Measurements from ENCODE around the gene SYN1.

The SYN1 gene

GRCh38 chrX:47590984-47591383 lies 28.7 kb downstream of the SYN1 start:
- Histone ChIP-seq H3K27me3 (ENCODE audit: low read depth, low read length) (no peaks in the 10 kb centered on the region), H3K9me3 (ENCODE audit: control insufficient read depth in 1 of 2, low read length in 2 of 2) (no peaks in the 10 kb centered on the region), H3K36me3 (ENCODE audit: control insufficient read depth in 1 of 2, insufficient read depth in 2 of 2, low read length in 2 of 2) (peaks cover 0 to 6% of the 10 kb centered on the region in 2 donors), H3K27ac (ENCODE audit: low read length) (no peak overlapping the region), H3K4me3 (ENCODE audit: low read depth in 1 of 2, low read length in 2 of 2) (no peak overlapping the region), H3K4me1 (ENCODE audit: control insufficient read depth in 1 of 2, insufficient read depth in 2 of 2, low read length in 2 of 2) (no peaks in the 10 kb centered on the region)

DNA sequence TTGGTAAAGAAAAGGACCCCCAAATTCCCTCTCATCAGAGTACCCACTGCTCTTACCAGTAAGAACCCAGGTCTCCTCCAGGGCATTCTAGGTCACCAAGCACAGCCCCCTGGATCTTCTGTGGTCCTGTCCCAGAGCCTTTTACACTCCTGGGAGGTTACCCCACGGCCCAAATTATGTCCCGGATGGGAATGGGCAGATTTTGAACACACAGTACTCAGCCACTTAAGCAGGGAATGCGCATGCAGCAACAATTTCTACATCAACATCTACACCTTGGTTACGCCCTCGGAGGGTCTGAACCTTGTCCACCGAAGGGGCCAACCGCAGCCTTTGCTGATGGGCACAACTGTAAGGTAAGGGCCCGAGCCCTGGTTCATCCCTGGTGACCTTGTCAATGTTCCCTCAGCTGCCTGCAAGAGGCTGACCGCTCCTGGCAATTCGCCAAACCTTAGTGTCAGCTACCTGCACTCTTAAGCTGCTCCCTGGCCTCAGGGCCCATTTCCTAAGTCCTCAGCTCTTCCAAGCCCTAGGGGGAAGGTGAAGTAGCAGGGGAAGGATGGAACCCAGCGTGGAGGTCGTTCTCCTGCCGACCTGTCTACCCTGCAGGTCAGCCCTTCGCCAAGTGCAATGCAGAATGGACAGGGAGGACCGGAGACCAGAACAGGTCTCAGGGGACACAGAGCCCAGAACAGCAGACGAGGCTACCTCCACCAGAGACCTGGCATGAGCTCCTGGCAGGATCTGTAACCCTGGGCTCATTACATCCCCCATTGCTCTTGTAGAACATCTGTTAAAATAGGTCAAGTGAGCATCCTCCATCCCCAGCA lies 31.5 kb downstream of the SYN1 start:
- peaks cover 0 to 3% of the 10 kb centered on the region in 2 donors for H3K4me1 ChIP-seq (ENCODE audit: control insufficient read depth in 1 of 2, insufficient read depth in 2 of 2, low read length in 2 of 2)
- H3K27ac ChIP-seq (ENCODE audit: low read length): no peak overlapping the region
- H3K27me3 ChIP-seq (ENCODE audit: low read depth, low read length): no peaks in the 10 kb centered on the region
- H3K4me3 ChIP-seq (ENCODE audit: low read depth in 1 of 2, low read length in 2 of 2): no peak overlapping the region
- peaks cover 0 to 12% of the 10 kb centered on the region in 2 donors for H3K36me3 ChIP-seq (ENCODE audit: control insufficient read depth in 1 of 2, insufficient read depth in 2 of 2, low read length in 2 of 2)
- H3K9me3 ChIP-seq (ENCODE audit: control insufficient read depth in 1 of 2, low read length in 2 of 2): no peaks in the 10 kb centered on the region

- Histone ChIP-seq H3K9me3 (ENCODE audit: control insufficient read depth in 1 of 2, low read length in 2 of 2) (no peaks in the 10 kb centered on the region), H3K4me1 (ENCODE audit: control insufficient read depth in 1 of 2, insufficient read depth in 2 of 2, low read length in 2 of 2) (peaks cover 0 to 3% of the 10 kb centered on the region in 2 donors), H3K27ac (ENCODE audit: low read length) (no peak overlapping the region), H3K36me3 (ENCODE audit: control insufficient read depth in 1 of 2, insufficient read depth in 2 of 2, low read length in 2 of 2) (peaks cover 0 to 12% of the 10 kb centered on the region in 2 donors), H3K4me3 (ENCODE audit: low read depth in 1 of 2, low read length in 2 of 2) (no peak overlapping the region), H3K27me3 (ENCODE audit: low read depth, low read length) (no peaks in the 10 kb centered on the region)
Measured at GRCh38 chrX:47587091-47587891, 32.4 kb downstream of the SYN1 start.

DNA sequence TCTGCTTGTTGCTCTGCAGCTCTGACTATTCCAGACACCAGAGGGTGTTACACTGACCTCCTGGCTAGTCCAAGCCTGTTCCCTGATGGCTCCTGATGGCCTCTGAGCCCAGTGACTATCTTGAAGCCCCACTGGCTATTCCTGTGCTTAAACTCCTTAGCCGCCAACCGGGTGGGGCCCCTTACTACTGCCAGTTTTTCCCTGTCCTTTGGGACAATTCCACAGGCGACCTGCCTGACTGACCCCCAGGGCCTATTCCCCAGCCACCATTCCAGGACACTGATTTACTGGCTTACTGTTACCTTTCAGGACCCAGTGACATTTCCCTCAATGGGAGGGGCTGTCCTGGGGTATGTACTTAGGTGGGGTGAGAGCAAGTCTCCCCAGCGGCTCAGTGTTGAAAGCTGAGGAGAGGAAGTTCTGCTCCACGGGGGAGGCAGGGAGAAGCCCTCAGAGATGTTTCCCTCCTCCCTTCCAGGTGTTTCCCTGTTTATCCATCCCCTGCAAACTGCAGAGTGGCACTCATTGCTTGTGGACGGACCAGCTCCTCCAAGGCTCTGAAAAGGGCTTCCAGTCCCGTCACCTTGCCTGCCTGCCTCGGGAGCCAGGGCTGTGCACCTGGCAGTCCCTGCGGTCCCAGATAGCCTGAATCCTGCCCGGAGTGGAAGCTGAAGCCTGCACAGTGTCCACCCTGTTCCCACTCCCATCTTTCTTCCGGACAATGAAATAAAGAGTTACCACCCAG lies 33.4 kb downstream of the SYN1 start:
- Histone ChIP-seq H3K27me3 (ENCODE audit: low read depth, low read length) (no peaks in the 10 kb centered on the region), H3K27ac (ENCODE audit: low read length) (no peak overlapping the region), H3K9me3 (ENCODE audit: control insufficient read depth in 1 of 2, low read length in 2 of 2) (no peaks in the 10 kb centered on the region), H3K4me1 (ENCODE audit: control insufficient read depth in 1 of 2, insufficient read depth in 2 of 2, low read length in 2 of 2) (peaks cover 5 to 6% of the 10 kb centered on the region in 2 donors), H3K4me3 (ENCODE audit: low read depth in 1 of 2, low read length in 2 of 2) (no peak overlapping the region), H3K36me3 (ENCODE audit: control insufficient read depth in 1 of 2, insufficient read depth in 2 of 2, low read length in 2 of 2) (peaks cover 0 to 12% of the 10 kb centered on the region in 2 donors)

DNA sequence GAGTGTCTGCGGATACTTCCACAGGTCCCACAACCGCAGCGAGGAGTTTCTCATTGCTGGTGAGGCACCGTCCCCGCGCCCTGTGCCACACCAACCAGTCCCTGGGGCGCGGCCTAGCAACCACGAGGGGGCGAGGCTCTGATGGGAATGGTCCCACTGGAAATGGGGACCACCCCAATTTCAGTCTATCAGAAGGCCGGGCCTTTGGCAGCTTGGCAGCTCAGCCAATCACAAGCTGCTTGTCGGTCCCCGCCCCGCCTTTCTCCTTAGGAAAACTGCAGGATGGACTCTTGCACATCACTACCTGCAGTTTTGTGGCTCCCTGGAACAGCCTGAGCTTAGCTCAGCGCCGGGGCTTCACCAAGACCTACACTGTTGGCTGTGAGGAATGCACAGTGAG lies 34.4 kb downstream of the SYN1 start:
- Histone ChIP-seq H3K27me3 (ENCODE audit: low read depth, low read length) (no peaks in the 10 kb centered on the region), H3K27ac (ENCODE audit: low read length) (no peak overlapping the region), H3K9me3 (ENCODE audit: control insufficient read depth in 1 of 2, low read length in 2 of 2) (no peaks in the 10 kb centered on the region), H3K36me3 (ENCODE audit: control insufficient read depth in 1 of 2, insufficient read depth in 2 of 2, low read length in 2 of 2) (peaks cover 0 to 12% of the 10 kb centered on the region in 2 donors), H3K4me3 (ENCODE audit: low read depth in 1 of 2, low read length in 2 of 2) (no peak overlapping the region), H3K4me1 (ENCODE audit: control insufficient read depth in 1 of 2, insufficient read depth in 2 of 2, low read length in 2 of 2) (peaks cover 5 to 6% of the 10 kb centered on the region in 2 donors)

DNA sequence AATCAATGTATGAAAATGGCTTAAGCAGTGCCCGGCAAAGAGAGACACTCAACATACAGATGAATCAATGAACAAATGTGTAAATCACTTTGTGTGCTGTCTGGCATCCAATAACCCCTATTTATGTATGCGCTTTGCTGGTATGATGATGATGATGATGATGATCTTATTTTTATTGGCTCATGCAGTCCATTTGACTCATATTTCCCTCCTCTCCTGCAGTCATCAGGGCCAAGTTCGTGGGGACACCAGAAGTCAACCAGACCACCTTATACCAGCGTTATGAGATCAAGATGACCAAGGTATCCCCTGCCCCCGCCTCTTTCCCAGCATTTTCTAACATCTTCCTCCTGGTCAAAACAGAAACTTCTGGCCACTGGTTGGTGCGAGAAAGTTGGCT lies 34.9 kb downstream of the SYN1 start:
- no peak overlapping the region for H3K27ac ChIP-seq (ENCODE audit: low read length)
- H3K4me1 ChIP-seq (ENCODE audit: control insufficient read depth in 1 of 2, insufficient read depth in 2 of 2, low read length in 2 of 2): peaks cover 5 to 6% of the 10 kb centered on the region in 2 donors
- H3K27me3 ChIP-seq (ENCODE audit: low read depth, low read length): no peaks in the 10 kb centered on the region
- no peak overlapping the region for H3K4me3 ChIP-seq (ENCODE audit: low read depth in 1 of 2, low read length in 2 of 2)
- peaks cover 0 to 12% of the 10 kb centered on the region in 2 donors for H3K36me3 ChIP-seq (ENCODE audit: control insufficient read depth in 1 of 2, insufficient read depth in 2 of 2, low read length in 2 of 2)
- H3K9me3 ChIP-seq (ENCODE audit: control insufficient read depth in 1 of 2, low read length in 2 of 2): no peaks in the 10 kb centered on the region

DNA sequence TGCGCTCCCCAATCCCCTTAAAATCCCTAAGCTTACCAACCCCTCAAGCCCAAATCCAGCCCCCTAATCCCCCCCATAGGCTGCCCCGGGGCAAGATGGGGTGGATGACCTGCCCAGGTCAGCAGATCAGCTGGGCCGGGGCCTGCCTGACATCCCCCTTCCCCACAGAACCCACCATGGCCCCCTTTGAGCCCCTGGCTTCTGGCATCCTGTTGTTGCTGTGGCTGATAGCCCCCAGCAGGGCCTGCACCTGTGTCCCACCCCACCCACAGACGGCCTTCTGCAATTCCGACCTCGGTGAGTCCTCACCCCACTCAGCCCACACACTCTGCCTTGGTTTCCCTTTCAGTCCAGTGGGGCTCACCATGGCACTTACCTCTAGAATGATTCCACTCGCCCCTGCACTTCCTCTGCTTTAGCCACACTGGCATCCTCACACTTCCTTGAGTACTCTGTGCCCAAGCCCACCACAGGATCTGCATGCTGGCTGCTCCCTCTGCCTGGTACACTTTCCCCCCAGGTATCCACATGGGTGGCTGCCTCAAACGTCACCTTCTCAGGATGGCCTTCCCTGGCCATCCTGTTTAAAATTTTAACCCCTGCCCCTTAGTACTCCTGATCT lies 36.3 kb downstream of the SYN1 start:
- Histone ChIP-seq H3K4me1 (ENCODE audit: control insufficient read depth in 1 of 2, insufficient read depth in 2 of 2, low read length in 2 of 2) (peaks cover 5 to 6% of the 10 kb centered on the region in 2 donors), H3K27ac (ENCODE audit: low read length) (peak overlapping the region; percentile 63), H3K27me3 (ENCODE audit: low read depth, low read length) (no peaks in the 10 kb centered on the region), H3K4me3 (ENCODE audit: low read depth in 1 of 2, low read length in 2 of 2) (peak overlapping the region; percentile 52 to 55), H3K9me3 (ENCODE audit: control insufficient read depth in 1 of 2, low read length in 2 of 2) (no peaks in the 10 kb centered on the region), H3K36me3 (ENCODE audit: control insufficient read depth in 1 of 2, insufficient read depth in 2 of 2, low read length in 2 of 2) (peaks cover 0 to 12% of the 10 kb centered on the region in 2 donors)

DNA sequence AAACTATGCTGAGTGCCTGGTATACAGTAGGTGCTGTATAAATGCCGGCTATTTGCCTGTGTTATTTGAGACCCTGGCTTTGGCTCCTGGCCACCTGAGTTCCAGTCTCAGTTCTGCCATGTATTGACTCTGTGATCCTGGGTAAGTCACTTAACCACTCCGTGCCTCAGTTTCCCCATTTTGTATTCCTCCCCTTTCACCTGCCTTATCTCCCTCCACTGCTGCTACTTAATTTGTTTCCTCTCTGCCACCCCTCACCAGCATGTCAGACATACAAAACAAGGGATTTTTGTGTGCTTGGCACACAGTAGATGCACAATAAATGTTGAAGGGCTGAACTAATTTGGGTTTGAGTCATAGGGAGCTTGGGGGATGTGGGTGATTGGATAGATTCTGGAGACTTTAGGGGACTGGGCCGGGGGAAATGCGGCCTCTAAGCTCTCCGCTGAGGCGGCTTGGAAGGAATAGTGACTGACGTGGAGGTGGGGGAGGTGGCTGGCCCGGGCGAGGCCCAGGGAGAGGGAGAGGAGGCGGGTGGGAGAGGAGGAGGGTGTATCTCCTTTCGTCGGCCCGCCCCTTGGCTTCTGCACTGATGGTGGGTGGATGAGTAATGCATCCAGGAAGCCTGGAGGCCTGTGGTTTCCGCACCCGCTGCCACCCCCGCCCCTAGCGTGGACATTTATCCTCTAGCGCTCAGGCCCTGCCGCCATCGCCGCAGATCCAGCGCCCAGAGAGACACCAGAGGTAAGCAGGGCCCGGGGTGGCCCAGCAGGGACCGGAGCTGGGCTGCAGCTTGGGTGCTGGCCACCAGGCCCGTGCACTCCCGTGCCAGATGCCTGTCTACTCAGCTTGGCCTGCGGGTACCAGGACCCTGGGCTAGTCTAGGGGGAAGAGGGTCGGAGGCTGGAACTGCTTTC lies 37.7 kb downstream of the SYN1 start, which contains the start of gene TIMP1:
TIMP1 (plus strand) TSS at position 706 of the 917 bp plus-strand sequence. CDS start 980 bp downstream, outside the sequence.
- peaks cover 5 to 6% of the 10 kb centered on the region in 2 donors for H3K4me1 ChIP-seq (ENCODE audit: control insufficient read depth in 1 of 2, insufficient read depth in 2 of 2, low read length in 2 of 2)
- no peaks in the 10 kb centered on the region for H3K9me3 ChIP-seq (ENCODE audit: control insufficient read depth in 1 of 2, low read length in 2 of 2)
- H3K27ac ChIP-seq (ENCODE audit: low read length): peak within 1 kb of the TSS; percentile 63
- no peaks in the 10 kb centered on the region for H3K27me3 ChIP-seq (ENCODE audit: low read depth, low read length)
- H3K4me3 ChIP-seq (ENCODE audit: low read depth in 1 of 2, low read length in 2 of 2): peak within 1 kb of the TSS; percentile 52 to 55
- H3K36me3 ChIP-seq (ENCODE audit: control insufficient read depth in 1 of 2, insufficient read depth in 2 of 2, low read length in 2 of 2): peaks cover 0 to 12% of the 10 kb centered on the region in 2 donors

DNA sequence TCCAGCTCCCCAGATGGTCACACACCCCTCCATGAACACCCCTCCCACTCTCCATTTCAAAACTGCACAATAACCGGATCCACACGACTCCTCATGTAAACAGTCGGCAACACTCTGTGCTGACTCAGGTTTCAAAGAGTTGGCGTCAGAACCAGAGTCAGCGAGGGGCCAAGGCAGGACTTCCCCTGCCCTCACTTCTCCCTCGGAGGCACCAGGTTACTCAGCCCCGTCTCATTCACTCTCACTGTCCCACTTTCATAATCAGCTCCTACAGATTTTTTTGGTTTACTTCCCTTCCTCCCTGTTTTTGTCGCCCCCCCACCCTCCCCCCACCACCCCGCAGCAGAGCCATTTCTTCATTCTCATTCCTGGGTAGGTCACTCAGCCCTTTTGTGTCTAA lies 40.1 kb downstream of the SYN1 start:
- Histone ChIP-seq H3K36me3 (ENCODE audit: control insufficient read depth in 1 of 2, insufficient read depth in 2 of 2, low read length in 2 of 2) (no peaks in the 10 kb centered on the region), H3K27me3 (ENCODE audit: low read depth, low read length) (no peaks in the 10 kb centered on the region), H3K27ac (ENCODE audit: low read length) (no peak overlapping the region), H3K4me3 (ENCODE audit: low read depth in 1 of 2, low read length in 2 of 2) (no peak overlapping the region), H3K9me3 (ENCODE audit: control insufficient read depth in 1 of 2, low read length in 2 of 2) (no peaks in the 10 kb centered on the region), H3K4me1 (ENCODE audit: control insufficient read depth in 1 of 2, insufficient read depth in 2 of 2, low read length in 2 of 2) (peaks cover 5 to 8% of the 10 kb centered on the region in 2 donors)

- Histone ChIP-seq H3K9me3 (ENCODE audit: control insufficient read depth in 1 of 2, low read length in 2 of 2) (no peaks in the 10 kb centered on the region), H3K4me3 (ENCODE audit: low read depth in 1 of 2, low read length in 2 of 2) (no peak overlapping the region), H3K4me1 (ENCODE audit: control insufficient read depth in 1 of 2, insufficient read depth in 2 of 2, low read length in 2 of 2) (peaks cover 5 to 13% of the 10 kb centered on the region in 2 donors), H3K36me3 (ENCODE audit: control insufficient read depth in 1 of 2, insufficient read depth in 2 of 2, low read length in 2 of 2) (no peaks in the 10 kb centered on the region), H3K27ac (ENCODE audit: low read length) (no peak overlapping the region), H3K27me3 (ENCODE audit: low read depth, low read length) (no peaks in the 10 kb centered on the region)
Measured at GRCh38 chrX:47578692-47579091, 41.0 kb downstream of the SYN1 start.
